Prostate gland (tissue), 2 donors: Measurements from ENCODE around the gene NTN1. TPM values are rescaled to one million over a fixed set of nuclear protein-coding genes. Genes with fewer than 3 reads are reported as not detected.

Experiments used
- DNase-seq: peaks from one replicate; pipeline ENCODE4 v3.0.0-alpha.2; 2019; ENCODE audit warnings: low spot score
- H3K27ac ChIP-seq, 2 donors: fragments of 200-600 bp; sonication (generic); 2 replicates each; pipeline ENCODE4 v1.5.1; 2017 to 2019
- H3K27me3 ChIP-seq: fragments of 200-600 bp; sonication (generic); replicated peaks from 2 replicates; pipeline ENCODE4 v1.5.1; 2019; ENCODE audit not compliant: insufficient read depth
- H3K36me3 ChIP-seq, 2 donors: fragments of 200-600 bp; sonication (generic); 1 replicate in 1 of 2; 2 replicates in 1 of 2; pipeline versions ENCODE4 v1.5.1 to v1.8.1; 2017 to 2019
- H3K4me1 ChIP-seq: fragments of 200-600 bp; sonication (generic); replicated peaks from 2 replicates; pipeline ENCODE4 v1.5.1; 2019
- H3K4me3 ChIP-seq, 2 donors: fragments of 200-600 bp; sonication (generic); 2 replicates each; pipeline ENCODE4 v1.5.1; 2017 to 2019
- H3K9me3 ChIP-seq: fragments of 200-600 bp; sonication (generic); 2 replicates; pipeline ENCODE4 v1.5.1; 2017
- POLR2A ChIP-seq: fragments of 450-650 bp; IDR thresholded peaks from one replicate; pipeline ENCODE4 v1.6.1; 2016; ENCODE audit warnings: antibody characterized with exemption, mild to moderate bottlenecking
- POLR2AphosphoS5 ChIP-seq: sonication (generic); formaldehyde crosslinking; IDR thresholded peaks from one replicate; pipeline ENCODE4 v1.6.1; 2017; ENCODE audit warnings: antibody characterized with exemption
- WGBS: methylation state at CpG from one replicate; pipeline ENCODE4 v1.1.5; 2018; 5-methylcytosine and 5-hydroxymethylcytosine counted together
- intact Hi-C: fragments of 100-400 bp; cut with DNase I; formaldehyde crosslinking; loops from one replicate; pipeline ENCODE4 v1.14.2; 2022
- total RNA-seq, 2 donors: library from RNA; depleted of rRNA; stranded (reverse); fragments of >200 nt; gene quantifications; one replicate each; pipeline ENCODE4 v1.1.0, GENCODE V29; 2016
- TF ChIP-seq, protein P1 (sequence below), 4 experiments: fragments of 200-600 bp in 2 of 4; fragments of 450-650 bp in 2 of 4; sonication (generic) in 2 of 4; IDR thresholded peaks; 1 replicate in 3 of 4; 2 replicates in 1 of 4; pipeline ENCODE4 v1.5.1; 2016 to 2019; ENCODE audit warnings: antibody characterized with exemption in 4 of 4, mild to moderate bottlenecking in 2 of 4, moderate library complexity in 2 of 4

The NTN1 gene
- total RNA-seq, 2 donors from 2014 or later: 9.2 to 11.4 TPM

DNA sequence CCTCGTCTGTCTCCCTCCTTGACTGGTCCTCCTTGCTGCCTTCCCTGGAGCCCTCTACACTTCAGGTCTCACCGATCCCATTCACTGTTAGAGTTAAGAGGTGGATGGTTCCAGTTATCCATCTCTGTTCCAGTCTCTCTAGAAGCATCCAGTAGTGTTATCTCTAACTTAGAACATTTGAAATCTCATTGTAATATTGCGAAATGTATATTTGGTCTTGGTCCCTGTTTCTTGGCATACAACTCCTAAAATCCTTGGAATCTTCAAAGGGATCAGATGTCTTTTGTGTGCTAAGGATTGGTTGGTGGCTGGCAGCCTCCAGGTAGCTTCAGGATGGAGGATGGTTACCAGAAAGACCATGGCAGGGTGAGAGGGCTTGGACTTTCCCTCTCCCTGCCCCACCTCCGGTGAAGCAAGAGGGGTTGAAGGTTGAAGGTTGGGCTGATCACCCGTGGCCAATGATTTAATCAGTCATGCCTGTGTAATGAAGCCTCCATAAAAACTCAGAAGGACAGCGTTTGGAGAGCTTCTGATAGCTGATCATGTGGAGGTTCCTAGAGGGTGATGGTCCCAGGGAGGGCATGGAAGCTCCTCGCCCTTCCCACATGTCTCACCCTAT, 59.1 kb downstream of the NTN1 start:
- DNase-seq: no peak
- intact Hi-C loops: no loop called here
- H3K4me3 ChIP-seq: no peak overlapping the region
- WGBS: 67% methylated on average over 7 of the region's 7 CpGs
- H3K27me3 ChIP-seq: no peaks in the 10 kb centered on the region
- no peaks in the 10 kb centered on the region for H3K4me1 ChIP-seq
- TF ChIP-seq, protein P1, sequence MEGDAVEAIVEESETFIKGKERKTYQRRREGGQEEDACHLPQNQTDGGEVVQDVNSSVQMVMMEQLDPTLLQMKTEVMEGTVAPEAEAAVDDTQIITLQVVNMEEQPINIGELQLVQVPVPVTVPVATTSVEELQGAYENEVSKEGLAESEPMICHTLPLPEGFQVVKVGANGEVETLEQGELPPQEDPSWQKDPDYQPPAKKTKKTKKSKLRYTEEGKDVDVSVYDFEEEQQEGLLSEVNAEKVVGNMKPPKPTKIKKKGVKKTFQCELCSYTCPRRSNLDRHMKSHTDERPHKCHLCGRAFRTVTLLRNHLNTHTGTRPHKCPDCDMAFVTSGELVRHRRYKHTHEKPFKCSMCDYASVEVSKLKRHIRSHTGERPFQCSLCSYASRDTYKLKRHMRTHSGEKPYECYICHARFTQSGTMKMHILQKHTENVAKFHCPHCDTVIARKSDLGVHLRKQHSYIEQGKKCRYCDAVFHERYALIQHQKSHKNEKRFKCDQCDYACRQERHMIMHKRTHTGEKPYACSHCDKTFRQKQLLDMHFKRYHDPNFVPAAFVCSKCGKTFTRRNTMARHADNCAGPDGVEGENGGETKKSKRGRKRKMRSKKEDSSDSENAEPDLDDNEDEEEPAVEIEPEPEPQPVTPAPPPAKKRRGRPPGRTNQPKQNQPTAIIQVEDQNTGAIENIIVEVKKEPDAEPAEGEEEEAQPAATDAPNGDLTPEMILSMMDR (IDR thresholded peaks at IDR 0.05): no peak
- TF ChIP-seq POLR2A (no peak), POLR2AphosphoS5 (no peak)
- H3K27ac ChIP-seq: no peak overlapping the region
- no peaks in the 10 kb centered on the region for H3K36me3 ChIP-seq
- no peaks in the 10 kb centered on the region for H3K9me3 ChIP-seq

DNA sequence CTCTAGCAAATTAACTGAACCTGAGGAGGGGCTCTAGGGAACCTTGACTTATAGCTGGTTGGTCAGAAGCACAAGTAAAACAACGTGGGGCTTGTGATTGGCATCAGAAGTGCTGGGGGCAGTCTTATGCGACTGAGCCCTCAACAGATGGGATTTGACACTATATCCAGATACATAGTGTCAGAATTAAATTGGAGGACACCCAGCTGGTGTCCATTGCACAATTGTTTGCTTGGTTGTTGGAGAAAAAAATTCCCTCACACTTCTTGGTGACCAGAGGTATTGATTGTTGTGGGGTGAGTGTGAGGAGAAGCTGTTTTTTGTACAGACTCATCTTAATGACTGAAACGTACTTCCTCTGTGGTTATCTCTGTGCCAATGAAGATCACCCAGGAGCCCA, 59.7 kb downstream of the NTN1 start:
- Histone ChIP-seq H3K27me3 (no peaks in the 10 kb centered on the region), H3K36me3 (no peaks in the 10 kb centered on the region), H3K27ac (no peak overlapping the region), H3K4me3 (no peak overlapping the region), H3K4me1 (no peaks in the 10 kb centered on the region), H3K9me3 (no peaks in the 10 kb centered on the region)
- intact Hi-C loops: no loop called here
- no peak for DNase-seq
- WGBS: 74% methylated on average over 2 of the region's 3 CpGs
- TF ChIP-seq POLR2A (no peak), POLR2AphosphoS5 (no peak)
- TF ChIP-seq, protein P1 (IDR thresholded peaks at IDR 0.05): no peak

DNA sequence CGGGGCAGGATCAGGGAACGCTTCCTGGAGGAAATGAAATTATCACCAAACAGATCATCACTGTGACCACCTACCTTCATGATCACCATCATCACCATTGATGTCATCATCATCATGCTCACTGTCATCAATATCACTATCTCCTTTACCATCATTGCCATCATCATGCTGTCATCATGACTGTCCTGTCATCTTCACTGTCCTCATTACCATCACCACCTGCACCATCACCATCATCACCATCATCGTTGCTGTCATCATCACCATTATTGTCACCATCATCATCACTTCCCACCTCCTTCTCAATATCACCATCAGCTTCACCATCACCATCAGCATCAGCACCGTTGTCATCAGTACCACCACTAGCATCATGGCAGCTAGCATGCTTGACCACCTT, 65.3 kb downstream of the NTN1 start:
- over 99% methylated on average over 4 of the region's 4 CpGs for WGBS
- no peak for DNase-seq
- intact Hi-C loops: no loop called here
- Histone ChIP-seq H3K4me1 (no peaks in the 10 kb centered on the region), H3K27me3 (no peaks in the 10 kb centered on the region), H3K9me3 (no peaks in the 10 kb centered on the region), H3K27ac (no peak overlapping the region), H3K4me3 (no peak overlapping the region), H3K36me3 (no peaks in the 10 kb centered on the region)
- no peak for TF ChIP-seq POLR2AphosphoS5
- TF ChIP-seq, protein P1 (IDR thresholded peaks at IDR 0.05): no peak
- TF ChIP-seq POLR2A: no peak

DNA sequence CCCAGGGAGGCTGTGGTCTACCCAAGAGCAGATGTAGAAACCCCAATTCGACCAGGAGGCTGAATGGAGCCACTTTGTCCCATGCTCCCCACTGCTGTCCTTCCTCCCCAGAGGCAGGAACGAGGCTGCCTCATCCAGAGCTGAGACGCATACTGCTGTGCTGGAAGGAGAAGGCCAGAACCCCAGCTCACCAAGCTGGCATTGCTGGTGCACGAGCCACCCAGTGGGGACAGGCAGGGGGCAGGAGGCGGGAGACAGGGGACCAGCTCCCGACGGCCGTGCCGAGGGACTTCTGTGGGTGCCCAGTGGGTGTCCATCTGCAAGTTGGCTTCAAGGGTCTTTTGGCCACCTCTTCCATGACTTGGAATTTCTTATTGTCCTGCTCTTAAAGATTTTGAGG, 66.6 kb downstream of the NTN1 start:
- no peaks in the 10 kb centered on the region for H3K4me1 ChIP-seq
- WGBS: 93% methylated on average over 9 of the region's 9 CpGs
- no peak overlapping the region for H3K4me3 ChIP-seq
- no peaks in the 10 kb centered on the region for H3K27me3 ChIP-seq
- intact Hi-C loops: no loop called here
- no peaks in the 10 kb centered on the region for H3K9me3 ChIP-seq
- no peak for DNase-seq
- H3K27ac ChIP-seq: no peak overlapping the region
- TF ChIP-seq, protein P1 (IDR thresholded peaks at IDR 0.05): no peak
- no peaks in the 10 kb centered on the region for H3K36me3 ChIP-seq

DNA sequence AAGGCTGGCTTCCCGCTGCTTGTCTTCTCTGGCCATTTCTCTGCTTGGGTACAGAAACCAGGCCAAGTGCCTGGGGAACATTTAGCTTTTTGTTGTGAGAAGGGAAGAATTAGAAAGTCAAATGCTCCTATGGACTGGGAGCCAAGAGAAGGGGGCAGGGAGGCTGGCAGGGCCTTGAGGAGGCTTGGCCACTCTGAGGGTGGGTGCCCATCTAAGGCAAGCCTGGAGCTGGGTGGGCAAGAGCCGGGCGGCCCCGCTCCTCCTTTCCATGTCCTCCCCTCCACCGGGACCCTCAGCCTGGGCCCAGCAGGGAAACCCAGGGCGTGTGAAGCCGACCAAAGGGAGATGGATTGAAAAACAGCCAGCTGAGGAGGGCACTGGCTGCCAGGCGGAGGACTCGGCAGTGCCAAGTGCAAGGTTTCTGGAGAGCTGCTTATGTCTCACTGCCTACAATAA, 69.4 kb downstream of the NTN1 start:
- DNase-seq: no peak
- Histone ChIP-seq H3K36me3 (no peaks in the 10 kb centered on the region), H3K4me1 (no peaks in the 10 kb centered on the region), H3K9me3 (no peaks in the 10 kb centered on the region), H3K27me3 (no peaks in the 10 kb centered on the region), H3K27ac (no peak overlapping the region), H3K4me3 (no peak overlapping the region)
- no peak for TF ChIP-seq POLR2AphosphoS5
- TF ChIP-seq, protein P1 (IDR thresholded peaks at IDR 0.05): no peak
- no peak for TF ChIP-seq POLR2A
- 57% methylated on average over 9 of the region's 9 CpGs for WGBS
- intact Hi-C loops: no loop called here
